GM20431 (cell line): ENCODE data around the gene BET1L.
"Not testable (repeated sequence)": the region's sequence is repeated elsewhere in the genome, so short reads cannot be mapped to it uniquely, and the experiment has no call there.

ENCODE experiments used
- in situ Hi-C: fragments of 300-500 bp; cut with MseI, MboI; formaldehyde crosslinking; loops from one replicate; pipeline ENCODE4 v1.15.0; 2020; ENCODE audit warnings: low sequenced_read_pairs; ENCODE audit not compliant: unreplicated experiment

The BET1L gene

GRCh38 chr11:232783-233565 is 25.8 kb upstream of the BET1L start:
- in situ Hi-C loops, result no loop called here

- in situ Hi-C loops, result no loop called here
Measured at GRCh38 chr11:230431-230830, 23.2 kb upstream of the BET1L start.

- in situ Hi-C loops, result no loop called here
Measured at GRCh38 chr11:227824-228379, 20.7 kb upstream of the BET1L start.

GRCh38 chr11:225734-226453 is 18.7 kb upstream of the BET1L start:
- in situ Hi-C loops, result no loop called here

- in situ Hi-C loops, result no loop called here
Measured at GRCh38 chr11:224424-224823, 17.2 kb upstream of the BET1L start.

- in situ Hi-C loops, result no loop called here
Measured at GRCh38 chr11:223884-224283, 16.7 kb upstream of the BET1L start.

- in situ Hi-C loops, result no loop called here
Measured at GRCh38 chr11:223026-223789, 16.0 kb upstream of the BET1L start.

GRCh38 chr11:221998-222789 is 15.0 kb upstream of the BET1L start:
- in situ Hi-C loops, result no loop called here

GRCh38 chr11:221539-221938 is 14.3 kb upstream of the BET1L start:
- in situ Hi-C loops, result no loop called here

GRCh38 chr11:220641-221215 is 13.5 kb upstream of the BET1L start:
- in situ Hi-C loops, result not testable (repeated sequence)

- in situ Hi-C loops, result no loop called here
Measured at GRCh38 chr11:218815-219593, 11.8 kb upstream of the BET1L start.

GRCh38 chr11:217704-218103 is 10.5 kb upstream of the BET1L start:
- in situ Hi-C loops, result no loop called here

GRCh38 chr11:216081-216974 is 9.1 kb upstream of the BET1L start:
- in situ Hi-C loops, result no loop called here

GRCh38 chr11:215581-216037 is 8.4 kb upstream of the BET1L start:
- in situ Hi-C loops, result no loop called here

- in situ Hi-C loops, result no loop called here
Measured at GRCh38 chr11:214083-214482, 6.9 kb upstream of the BET1L start.

GRCh38 chr11:213111-213510 is 5.9 kb upstream of the BET1L start:
- in situ Hi-C loops, result no loop called here

- in situ Hi-C loops, result no loop called here
Measured at GRCh38 chr11:212150-213100, 5.2 kb upstream of the BET1L start.
